H9 (cell line): ENCODE measurements around the gene EPB41L4A. TPM values are rescaled to one million over a fixed set of nuclear protein-coding genes. Genes with fewer than 3 reads are reported as not detected.

Source experiments
- DNase-seq: peaks from one replicate; pipeline ENCODE4 v3.0.0-alpha.2; 2017
- H2AFZ ChIP-seq: one replicate; pipeline ENCODE4 v1.6.1; 2013; ENCODE audit warnings: mild to moderate bottlenecking, low read length, control low read depth, moderate library complexity
- H2AK5ac ChIP-seq: 2 replicates; pipeline ENCODE4 v1.6.1; 2013; ENCODE audit warnings: low read length, control low read depth, mixed read lengths; ENCODE audit not compliant: insufficient read length
- H2BK120ac ChIP-seq: one replicate; pipeline ENCODE4 v1.6.1; 2013; ENCODE audit warnings: low read depth, mild to moderate bottlenecking, low read length, control low read depth, inconsistent platforms; ENCODE audit not compliant: poor library complexity, severe bottlenecking
- H2BK12ac ChIP-seq: 2 replicates; pipeline ENCODE4 v1.6.1; 2013; ENCODE audit warnings: low read length, control low read depth, mixed read lengths, low read depth; ENCODE audit not compliant: insufficient read length
- H2BK15ac ChIP-seq: 2 replicates; pipeline ENCODE4 v1.6.1; 2013; ENCODE audit warnings: low read depth, low read length, control low read depth
- H2BK20ac ChIP-seq: one replicate; pipeline ENCODE4 v1.6.1; 2013; ENCODE audit warnings: low read depth, mild to moderate bottlenecking, low read length, control low read depth, inconsistent platforms; ENCODE audit not compliant: poor library complexity, severe bottlenecking
- H2BK5ac ChIP-seq: 2 replicates; pipeline ENCODE4 v1.6.1; 2013; ENCODE audit warnings: low read length, control low read depth, mixed read lengths; ENCODE audit not compliant: insufficient read length
- H3K14ac ChIP-seq: 2 replicates; pipeline ENCODE4 v1.6.1; 2013; ENCODE audit warnings: low read length, control low read depth; ENCODE audit not compliant: insufficient read depth
- H3K18ac ChIP-seq: 2 replicates; pipeline ENCODE4 v1.6.1; 2013; ENCODE audit warnings: low read depth, mild to moderate bottlenecking, mixed read lengths, low read length, control low read depth; ENCODE audit not compliant: insufficient read length
- H3K23ac ChIP-seq: 2 replicates; pipeline ENCODE4 v1.6.1; 2013; ENCODE audit warnings: low read length, control low read depth, mixed read lengths, low read depth; ENCODE audit not compliant: insufficient read length
- H3K23me2 ChIP-seq: 2 replicates; pipeline ENCODE4 v1.6.1; 2013; ENCODE audit warnings: low read depth, mild to moderate bottlenecking, mixed read lengths, low read length, control low read depth; ENCODE audit not compliant: insufficient read length, poor library complexity, severe bottlenecking
- H3K27ac ChIP-seq: 2 replicates; pipeline ENCODE4 v1.5.1; 2013; ENCODE audit warnings: low read length, control low read depth, mixed read lengths, low read depth; ENCODE audit not compliant: insufficient read length
- H3K27me3 ChIP-seq: 2 replicates; pipeline ENCODE4 v1.6.1; 2013; ENCODE audit warnings: low read length, control low read depth, inconsistent platforms; ENCODE audit not compliant: insufficient read depth
- H3K4ac ChIP-seq: 2 replicates; pipeline ENCODE4 v1.6.1; 2013; ENCODE audit warnings: low read depth, mild to moderate bottlenecking, control low read depth, inconsistent platforms, low read length, moderate library complexity
- H3K4me1 ChIP-seq: 2 replicates; pipeline ENCODE4 v1.6.1; 2013; ENCODE audit warnings: low read length, control low read depth, inconsistent platforms; ENCODE audit not compliant: insufficient read depth
- H3K4me2 ChIP-seq: 2 replicates; pipeline ENCODE4 v1.6.1; 2013; ENCODE audit warnings: low read length, control low read depth, mixed read lengths; ENCODE audit not compliant: insufficient read length, insufficient read depth
- H3K56ac ChIP-seq: 2 replicates; pipeline ENCODE4 v1.6.1; 2013; ENCODE audit warnings: low read depth, mild to moderate bottlenecking, mixed read lengths, low read length, control low read depth; ENCODE audit not compliant: insufficient read length
- H3K79me1 ChIP-seq: 2 replicates; pipeline ENCODE4 v1.6.1; 2013; ENCODE audit warnings: low read depth, mild to moderate bottlenecking, moderate library complexity, low read length, control low read depth, inconsistent platforms; ENCODE audit not compliant: insufficient read depth, poor library complexity, severe bottlenecking
- H3K79me2 ChIP-seq: 2 replicates; pipeline ENCODE4 v1.6.1; 2013; ENCODE audit warnings: low read length, control low read depth, inconsistent platforms; ENCODE audit not compliant: insufficient read depth
- H3K9ac ChIP-seq: 2 replicates; pipeline ENCODE4 v1.6.1; 2013; ENCODE audit warnings: low read length, control low read depth, mixed read lengths; ENCODE audit not compliant: insufficient read length; ENCODE audit errors: extremely low read depth
- H3K9me3 ChIP-seq: one replicate; pipeline ENCODE4 v1.6.1; 2013; ENCODE audit warnings: low read depth, low read length, inconsistent platforms; ENCODE audit not compliant: control insufficient read depth
- H3T11ph ChIP-seq: one replicate; pipeline ENCODE4 v1.6.1; 2013; ENCODE audit warnings: mild to moderate bottlenecking, low read length, control low read depth, inconsistent platforms
- H4K20me1 ChIP-seq: one replicate; pipeline ENCODE4 v1.6.1; 2013; ENCODE audit not compliant: control insufficient read depth, insufficient read length, insufficient read depth
- H4K5ac ChIP-seq: 2 replicates; pipeline ENCODE4 v1.6.1; 2013; ENCODE audit warnings: low read depth, mild to moderate bottlenecking, mixed read lengths, low read length, control low read depth; ENCODE audit not compliant: insufficient read length
- H4K8ac ChIP-seq: replicated peaks from 2 replicates; pipeline ENCODE4 v1.6.1; 2013; ENCODE audit warnings: low read length, control low read depth, mixed read lengths, low read depth; ENCODE audit not compliant: insufficient read length
- H4K91ac ChIP-seq: 2 replicates; pipeline ENCODE4 v1.6.1; 2013; ENCODE audit warnings: low read depth, mild to moderate bottlenecking, moderate library complexity, mixed read lengths, low read length, control low read depth; ENCODE audit not compliant: insufficient read length
- H3K27ac Mint-ChIP-seq, 3 experiments: 2 replicates in 2 of 3; 3 replicates in 1 of 3; pipeline ENCODE4 v1.8.0; 2020 to 2021; ENCODE audit warnings: mixed read lengths in 3 of 3, mild to moderate bottlenecking in 1 of 3, moderate library complexity in 1 of 3
- H3K27me3 Mint-ChIP-seq: 2 replicates; pipeline ENCODE4 v1.8.0; 2021; ENCODE audit warnings: low read depth, mild to moderate bottlenecking, moderate library complexity, mixed read lengths
- H3K36me3 Mint-ChIP-seq, 3 experiments: 2 replicates in 2 of 3; 3 replicates in 1 of 3; pipeline ENCODE4 v1.8.0; 2020 to 2021; ENCODE audit warnings: low read depth in 3 of 3, mixed read lengths in 3 of 3; ENCODE audit not compliant: insufficient read depth in 1 of 3
- H3K4me1 Mint-ChIP-seq, 2 experiments: 2 replicates each; pipeline ENCODE4 v1.8.0; 2020; ENCODE audit warnings: mixed read lengths in 2 of 2
- H3K4me3 Mint-ChIP-seq, 2 experiments: 2 replicates in 1 of 2; 3 replicates in 1 of 2; pipeline ENCODE4 v1.8.0; 2020 to 2021; ENCODE audit warnings: mild to moderate bottlenecking in 2 of 2, mixed read lengths in 2 of 2, moderate library complexity in 1 of 2
- H3K9me3 Mint-ChIP-seq, 2 experiments: 2 replicates in 1 of 2; 3 replicates in 1 of 2; pipeline ENCODE4 v1.8.0; 2020; ENCODE audit warnings: mild to moderate bottlenecking in 2 of 2, mixed read lengths in 2 of 2, moderate library complexity in 1 of 2
- CTCF ChIP-seq: fragments of 200-600 bp; sonication (generic); conservative IDR thresholded peaks from 3 replicates; pipeline ENCODE4 v1.8.0; 2021; ENCODE audit warnings: antibody characterized with exemption, mild to moderate bottlenecking
- WGBS: extraction: QIAGEN DNeasy Blood & Tissue Kit; methylation state at CpG from one replicate; pipeline ENCODE4 v1.1.7; 2013; ENCODE audit warnings: missing lambda C conversion rate, low lambda C conversion rate, mixed read lengths; ENCODE audit not compliant: insufficient read length; ENCODE audit errors: extremely low coverage; 5-methylcytosine and 5-hydroxymethylcytosine counted together
- total RNA-seq: library from RNA; stranded (reverse); gene quantifications from 2 replicates; pipeline ENCODE4 v1.2.1, GENCODE V29; 2021

Gene EPB41L4A
- total RNA-seq, 1 experiment from 2014 or later, result 4.9 TPM

- no peaks in the 10 kb centered on the region for H3K36me3 Mint-ChIP-seq
- H4K5ac ChIP-seq, result no peak overlapping the region
- no peak overlapping the region for H4K8ac ChIP-seq
- no CpG with 5 or more reads among the region's 5 CpGs for WGBS
- no peak overlapping the region for H3K27ac Mint-ChIP-seq
- H3K23me2 ChIP-seq, result no peaks in the 10 kb centered on the region
- no peak overlapping the region for H3K18ac ChIP-seq
- no peak for DNase-seq
- no peaks in the 10 kb centered on the region for H3K27me3 ChIP-seq
- H3K9ac ChIP-seq, result no peak overlapping the region
- no peaks in the 10 kb centered on the region for H3K79me1 ChIP-seq
- no peak overlapping the region for H2BK20ac ChIP-seq
- no peak overlapping the region for H3K4ac ChIP-seq
- H3K23ac ChIP-seq, result no peak overlapping the region
- no peak overlapping the region for H2AK5ac ChIP-seq
- no peak for TF ChIP-seq CTCF
- no peak overlapping the region for H3T11ph ChIP-seq
- H3K27ac ChIP-seq, result no peak overlapping the region
- no peak overlapping the region for H3K4me2 ChIP-seq
- no peak overlapping the region for H2BK5ac ChIP-seq
- H3K79me2 ChIP-seq, result no peaks in the 10 kb centered on the region
- H2BK12ac ChIP-seq, result no peak overlapping the region
- no peaks in the 10 kb centered on the region for H3K9me3 ChIP-seq
- no peaks in the 10 kb centered on the region for H3K4me1 ChIP-seq
- H2AFZ ChIP-seq, result no peak overlapping the region
- H2BK120ac ChIP-seq, result no peak overlapping the region
- H3K56ac ChIP-seq, result no peak overlapping the region
- H4K20me1 ChIP-seq, result no peaks in the 10 kb centered on the region
- H3K14ac ChIP-seq, result no peak overlapping the region
- H3K27me3 Mint-ChIP-seq, result no peaks in the 10 kb centered on the region
- peaks cover 3 to 6% of the 10 kb centered on the region in 2 experiments for H3K4me1 Mint-ChIP-seq
- no peaks in the 10 kb centered on the region for H3K9me3 Mint-ChIP-seq
- H4K91ac ChIP-seq, result no peak overlapping the region
- no peak overlapping the region for H2BK15ac ChIP-seq
- H3K4me3 Mint-ChIP-seq, result no peak overlapping the region
These were observed 140.0 kb downstream of the EPB41L4A start for GRCh38 chr5:112279082-112279481.
